NB4 (cell line): ENCODE results near the gene CCDC85C.

Experiments used
- DNase-seq: peaks from one replicate; pipeline ENCODE4 v3.0.0; 2010; ENCODE audit warnings: low read depth
- H3K4me3 ChIP-seq: one replicate; pipeline ENCODE4 v1.5.1; 2011; ENCODE audit warnings: mild to moderate bottlenecking, low read depth, low read length, moderate library complexity
- CTCF ChIP-seq: IDR thresholded peaks from one replicate; pipeline ENCODE4 v1.5.1; 2012; ENCODE audit warnings: low read depth, low read length
- MAX ChIP-seq: IDR thresholded peaks from 2 replicates; pipeline ENCODE4 v1.6.1; 2011; ENCODE audit warnings: low read depth, low read length
- MYC ChIP-seq: IDR thresholded peaks from 2 replicates; pipeline ENCODE4 v1.6.1; 2011; ENCODE audit warnings: low read depth, low read length
- POLR2A ChIP-seq: IDR thresholded peaks from 2 replicates; pipeline ENCODE4 v1.6.1; 2011; ENCODE audit warnings: mild to moderate bottlenecking; ENCODE audit not compliant: insufficient read length; ENCODE audit errors: extremely low read depth

Gene CCDC85C

GRCh38 chr14:99612071-99612737 lies 8.2 kb upstream of the CCDC85C start:
- no peak overlapping the region for H3K4me3 ChIP-seq
- TF ChIP-seq POLR2A, result no peak
- no peak for TF ChIP-seq CTCF
- TF ChIP-seq MAX, result no peak
- no peak for TF ChIP-seq MYC
- no peak for DNase-seq

GRCh38 chr14:99611646-99612045 lies 7.6 kb upstream of the CCDC85C start:
- no peak overlapping the region for H3K4me3 ChIP-seq
- no peak for DNase-seq
- TF ChIP-seq MYC (no peak), POLR2A (no peak), MAX (no peak), CTCF (no peak)

- H3K4me3 ChIP-seq, result no peak overlapping the region
- no peak for TF ChIP-seq POLR2A
- no peak for TF ChIP-seq CTCF
- no peak for TF ChIP-seq MYC
- no peak for TF ChIP-seq MAX
- DNase-seq, result no peak
Observed at GRCh38 chr14:99609245-99610170, 5.5 kb upstream of the CCDC85C start.

GRCh38 chr14:99608591-99608990 lies 4.6 kb upstream of the CCDC85C start:
- no peak for DNase-seq
- no peak for TF ChIP-seq MYC
- no peak for TF ChIP-seq CTCF
- TF ChIP-seq MAX, result no peak
- TF ChIP-seq POLR2A, result no peak
- H3K4me3 ChIP-seq, result no peak overlapping the region

GRCh38 chr14:99606359-99606758 lies 2.4 kb upstream of the CCDC85C start:
- no peak for TF ChIP-seq MAX
- TF ChIP-seq CTCF, result no peak
- TF ChIP-seq POLR2A, result no peak
- TF ChIP-seq MYC, result no peak
- no peak overlapping the region for H3K4me3 ChIP-seq
- DNase-seq, result no peak
